ENCODE results near the gene ZNF763. TPM values are rescaled to one million over a fixed set of nuclear protein-coding genes. Genes with fewer than 3 reads are reported as not detected.

Gene ZNF763
- total RNA-seq, 1 experiment from 2014 or later: 0.39 TPM

- in situ Hi-C loops (cut with HindIII; ENCODE audit: low pct_unique_long_range_greater_than_20kb, low sequenced_read_pairs): no loop called here
- Histone ChIP-seq H3K27me3 (ENCODE audit: control insufficient read depth, insufficient read depth, low read length) (no peaks in the 10 kb centered on the region), H3K4me1 (ENCODE audit: control insufficient read depth, insufficient read depth, low read length) (no peaks in the 10 kb centered on the region), H3K36me3 (ENCODE audit: control insufficient read depth, insufficient read depth, low read length) (no peaks in the 10 kb centered on the region), H3K27ac (ENCODE audit: low read length) (no peak overlapping the region), H3K9me3 (ENCODE audit: control insufficient read depth, insufficient read depth, low read depth, low read length) (no peaks in the 10 kb centered on the region), H3K4me3 (ENCODE audit: low read depth in 2 of 2, low read length in 2 of 2) (no peak overlapping the region)
- ATAC-seq (no peak), DNase-seq (ENCODE audit: low read depth, low spot score) (no peak)
- CTCF ChIA-PET: no interaction called here
- POLR2A ChIA-PET: no interaction called here
- BruUV-seq (replicated peaks): no TSS peak
- no peak for TF ChIP-seq TCF7L2 (IDR thresholded peaks at IDR 0.05; ENCODE audit: low read depth, low read length)
- TF ChIP-seq SIN3A (IDR thresholded peaks at IDR 0.05; ENCODE audit: borderline replicate concordance, insufficient read depth, low read depth, low read length): no peak
- TF ChIP-seq CTCF (IDR thresholded peaks at IDR 0.05): no peak
- TF ChIP-seq POLR2AphosphoS5 (IDR thresholded peaks at IDR 0.05; ENCODE audit: low read depth, low read length): no peak
- TF ChIP-seq REST (IDR thresholded peaks at IDR 0.05; ENCODE audit: insufficient read depth in 1 of 2, low read depth in 2 of 2, low read length in 1 of 2): no peak
- intact Hi-C loops (cut with micrococcal nuclease; ENCODE audit: unreplicated experiment): no loop called here
Observed at GRCh38 chr19:11970174-11970573, 5.3 kb downstream of the ZNF763 start.

- in situ Hi-C loops (cut with HindIII; ENCODE audit: low pct_unique_long_range_greater_than_20kb, low sequenced_read_pairs): no loop called here
- H3K4me3 ChIP-seq (ENCODE audit: low read depth in 2 of 2, low read length in 2 of 2): no peak overlapping the region
Observed at GRCh38 chr19:11971041-11971440, 6.2 kb downstream of the ZNF763 start.

More at GRCh38 chr19:11971041-11971440, 6.2 kb downstream of the ZNF763 start:
- TF ChIP-seq TCF7L2 (IDR thresholded peaks at IDR 0.05; ENCODE audit: low read depth, low read length) (no peak), REST (IDR thresholded peaks at IDR 0.05; ENCODE audit: insufficient read depth in 1 of 2, low read depth in 2 of 2, low read length in 1 of 2) (no peak), SIN3A (IDR thresholded peaks at IDR 0.05; ENCODE audit: borderline replicate concordance, insufficient read depth, low read depth, low read length) (no peak), POLR2AphosphoS5 (IDR thresholded peaks at IDR 0.05; ENCODE audit: low read depth, low read length) (no peak), CTCF (IDR thresholded peaks at IDR 0.05) (no peak)
- ChIA-PET POLR2A (no interaction called here), CTCF (no interaction called here)
- ATAC-seq: no peak
- no peaks in the 10 kb centered on the region for H3K4me1 ChIP-seq (ENCODE audit: control insufficient read depth, insufficient read depth, low read length)
- no peaks in the 10 kb centered on the region for H3K36me3 ChIP-seq (ENCODE audit: control insufficient read depth, insufficient read depth, low read length)
- H3K9me3 ChIP-seq (ENCODE audit: control insufficient read depth, insufficient read depth, low read depth, low read length): no peaks in the 10 kb centered on the region; the same call in 1 of the 2 replicates
- no peaks in the 10 kb centered on the region for H3K27me3 ChIP-seq (ENCODE audit: control insufficient read depth, insufficient read depth, low read length)
- no peak for DNase-seq (ENCODE audit: low read depth, low spot score)
- no TSS peak for BruUV-seq (replicated peaks)
- intact Hi-C loops (cut with micrococcal nuclease; ENCODE audit: unreplicated experiment): no loop called here
- no peak overlapping the region for H3K27ac ChIP-seq (ENCODE audit: low read length)

Measured in Panc1 (cell line).